Progenitor cell of endocrine pancreas (in vitro differentiated cells): ENCODE measurements around the gene CSRNP3. TPM values are rescaled to one million over a fixed set of nuclear protein-coding genes. Genes with fewer than 3 reads are reported as not detected.

ENCODE experiments used
- DNase-seq: peaks from one replicate; pipeline ENCODE4 v3.0.0; 2021; ENCODE audit warnings: low spot score; ENCODE audit not compliant: unreplicated experiment
- H3K27ac Mint-ChIP-seq: 2 replicates; pipeline ENCODE4 v1.8.0; 2021; ENCODE audit warnings: mild to moderate bottlenecking, moderate library complexity, mixed read lengths
- H3K27me3 Mint-ChIP-seq: 2 replicates; pipeline ENCODE4 v1.8.0; 2021; ENCODE audit warnings: mixed read lengths
- H3K36me3 Mint-ChIP-seq: 2 replicates; pipeline ENCODE4 v1.8.0; 2022; ENCODE audit warnings: mixed read lengths; ENCODE audit not compliant: insufficient read depth
- H3K4me1 Mint-ChIP-seq: 2 replicates; pipeline ENCODE4 v1.8.0; 2021; ENCODE audit warnings: low read depth, mixed read lengths
- H3K4me3 Mint-ChIP-seq: 2 replicates; pipeline ENCODE4 v1.8.0; 2021; ENCODE audit warnings: low read depth, mild to moderate bottlenecking, moderate library complexity, mixed read lengths
- H3K9me3 Mint-ChIP-seq: 2 replicates; pipeline ENCODE4 v1.8.0; 2021; ENCODE audit warnings: low read depth, mixed read lengths
- CTCF ChIP-seq: fragments of 200-600 bp; sonication (generic); IDR thresholded peaks from one replicate; pipeline ENCODE4 v1.5.0; 2021; ENCODE audit warnings: antibody characterized with exemption, mild to moderate bottlenecking; ENCODE audit not compliant: unreplicated experiment
- total RNA-seq: library from RNA; stranded (reverse); gene quantifications from 2 replicates; pipeline ENCODE4 v1.2.1, GENCODE V29; 2021

The CSRNP3 gene
- total RNA-seq, 1 donor from 2014 or later: 10.7 TPM

GRCh38 chr2:165594935-165595255 lies 125.4 kb downstream of the CSRNP3 start:
- Mint-ChIP-seq H3K9me3 (peaks cover 8% of the 10 kb centered on the region), H3K27ac (no peak overlapping the region), H3K27me3 (no peaks in the 10 kb centered on the region), H3K36me3 (peaks cover 14% of the 10 kb centered on the region), H3K4me3 (no peak overlapping the region), H3K4me1 (no peaks in the 10 kb centered on the region)
- no peak for DNase-seq
- no peak for TF ChIP-seq CTCF

GRCh38 chr2:165596788-165597187 lies 127.3 kb downstream of the CSRNP3 start:
- peaks cover 7% of the 10 kb centered on the region for H3K4me1 Mint-ChIP-seq
- H3K36me3 Mint-ChIP-seq: peaks cover 8% of the 10 kb centered on the region
- no peak overlapping the region for H3K27ac Mint-ChIP-seq
- H3K27me3 Mint-ChIP-seq: no peaks in the 10 kb centered on the region
- no peak for DNase-seq
- no peak overlapping the region for H3K4me3 Mint-ChIP-seq
- no peak for TF ChIP-seq CTCF
- H3K9me3 Mint-ChIP-seq: peaks cover 4% of the 10 kb centered on the region

- H3K36me3 Mint-ChIP-seq: peaks cover 9% of the 10 kb centered on the region
- DNase-seq: no peak
These were observed 131.8 kb downstream of the CSRNP3 start for GRCh38 chr2:165601065-165601830.

GRCh38 chr2:165601928-165602521 lies 132.5 kb downstream of the CSRNP3 start:
- H3K27ac Mint-ChIP-seq: no peak overlapping the region
- H3K36me3 Mint-ChIP-seq: peaks cover 6% of the 10 kb centered on the region

More at GRCh38 chr2:165601065-165601830, 131.8 kb downstream of the CSRNP3 start:
- Mint-ChIP-seq H3K4me3 (no peak overlapping the region), H3K4me1 (peaks cover 17% of the 10 kb centered on the region), H3K27me3 (no peaks in the 10 kb centered on the region), H3K9me3 (peaks cover 10% of the 10 kb centered on the region), H3K27ac (peak overlapping the region; percentile 9)
- no peak for TF ChIP-seq CTCF

GRCh38 chr2:165609672-165610071 lies 140.2 kb downstream of the CSRNP3 start:
- H3K27ac Mint-ChIP-seq: no peak overlapping the region
- no peaks in the 10 kb centered on the region for H3K36me3 Mint-ChIP-seq
- H3K27me3 Mint-ChIP-seq: no peaks in the 10 kb centered on the region
- H3K4me3 Mint-ChIP-seq: no peak overlapping the region
- TF ChIP-seq CTCF: no peak
- no peaks in the 10 kb centered on the region for H3K9me3 Mint-ChIP-seq
- no peak for DNase-seq
- H3K4me1 Mint-ChIP-seq: peaks cover 7% of the 10 kb centered on the region

More at GRCh38 chr2:165601928-165602521, 132.5 kb downstream of the CSRNP3 start:
- peaks cover 10% of the 10 kb centered on the region for H3K9me3 Mint-ChIP-seq
- H3K4me3 Mint-ChIP-seq: no peak overlapping the region
- no peaks in the 10 kb centered on the region for H3K27me3 Mint-ChIP-seq
- TF ChIP-seq CTCF: no peak
- H3K4me1 Mint-ChIP-seq: peaks cover 17% of the 10 kb centered on the region
- no peak for DNase-seq
